Adrenal gland (tissue), 12 donors: ENCODE results near the gene PEPD. TPM values are rescaled to one million over a fixed set of nuclear protein-coding genes. Genes with fewer than 3 reads are reported as not detected.

Source experiments
- DNase-seq, 7 donors: peaks; one replicate each; pipeline ENCODE4 v3.0.0-alpha.2; 2019 to 2020
- H3K27ac ChIP-seq, 5 donors: fragments of 200-600 bp; sonication (generic) in 4 of 5; 1 replicate in 3 of 5; 2 replicates in 2 of 5; pipeline versions ENCODE4 v1.5.1 to v1.8.0; 2016 to 2020; ENCODE audit warnings: mild to moderate bottlenecking in 1 of 5
- H3K27me3 ChIP-seq: fragments of 200-600 bp; 2 replicates; pipeline ENCODE4 v1.8.0; 2021
- H3K36me3 ChIP-seq, 2 donors: fragments of 200-600 bp; replicated peaks in 1 of 2; 1 replicate in 1 of 2; 2 replicates in 1 of 2; pipeline versions ENCODE4 v1.5.1 to v1.8.0; 2018 to 2022
- H3K4me1 ChIP-seq, 2 donors: fragments of 200-600 bp; replicated peaks in 1 of 2; 1 replicate in 1 of 2; 2 replicates in 1 of 2; pipeline versions ENCODE4 v1.5.1 to v1.8.0; 2018 to 2021
- H3K4me3 ChIP-seq, 4 donors: fragments of 200-600 bp; sonication (generic) in 3 of 4; one replicate each; pipeline ENCODE4 v1.5.1; 2016 to 2018
- H3K9me3 ChIP-seq, 3 donors: fragments of 200-600 bp; sonication (generic) in 1 of 3; replicated peaks in 1 of 3; 1 replicate in 2 of 3; 2 replicates in 1 of 3; pipeline versions ENCODE4 v1.5.1 to v1.8.0; 2016 to 2021
- CTCF ChIP-seq, 6 experiments: fragments of 450-650 bp in 4 of 6; fragments of 200-600 bp in 2 of 6; sonication (generic) in 1 of 6; IDR thresholded peaks; 1 replicate in 5 of 6; 2 replicates in 1 of 6; pipeline versions ENCODE4 v1.5.1 to v1.8.0; 2016 to 2021; ENCODE audit warnings: antibody characterized with exemption in 6 of 6, mild to moderate bottlenecking in 2 of 6, moderate library complexity in 1 of 6
- POLR2A ChIP-seq, 2 donors: fragments of 450-650 bp; IDR thresholded peaks; one replicate each; pipeline ENCODE4 v1.6.1; 2017; ENCODE audit warnings: antibody characterized with exemption in 2 of 2, mild to moderate bottlenecking in 2 of 2, moderate library complexity in 1 of 2
- WGBS, 4 donors: extraction: QIAGEN DNeasy Blood & Tissue Kit in 2 of 4; methylation state at CpG; one replicate each; pipeline versions ENCODE4 v1.1.5 to v1.1.7; 2013 to 2017; 5-methylcytosine and 5-hydroxymethylcytosine counted together
- intact Hi-C, 2 donors: fragments of 100-400 bp; cut with DNase I; formaldehyde crosslinking; loops; one replicate each; pipeline versions ENCODE4 v1.14.1 to v1.15.0; 2022 to 2023
- polyA plus RNA-seq, 3 donors: library from polyadenylated mRNA; stranded (reverse); fragments of 200-250 nt in 2 of 3; fragments of 350-450 nt in 1 of 3; fragmentation: Illumina TruSeq in 1 of 3; extraction: RNeasy Lipid Tissue Mini Kit (QIAGEN cat#74804) in 1 of 3; gene quantifications; one replicate each; pipeline ENCODE4 v1.2.3, GENCODE V29; 2013 to 2014
- total RNA-seq, 9 donors: library from RNA; depleted of rRNA in 4 of 9; stranded (reverse); fragments of >200 nt in 4 of 9; fragments of 120-200 nt in 1 of 9; fragmentation: NEBNext Ultra II Directional in 1 of 9; extraction: Animal tissue kit (Norgen Biotek cat#: 25700) in 1 of 9; gene quantifications; one replicate each; pipeline versions ENCODE4 v1.1.0 to v1.2.4, GENCODE V29; 2013 to 2023
- donor health status: healthy with polysubstance abuse.
- donor health status: Bipolar disorder and iron deficiency.
- donor health status: DM: yes; HTN: yes; CAD: no.
- donor health status: DM: no; HTN: no; CAD: no.
- donor health status: DM: no; HTN: no; CAD: no.
- donor health status: DM: yes; HTN: yes; CAD: no.

PEPD gene
- total and polyA plus RNA-seq, 12 donors: 24.4 to 311 (median 116) TPM

GRCh38 chr19:33518541-33518940 is 3.0 kb downstream of the PEPD start:
- no peak overlapping the region for H3K27ac ChIP-seq

GRCh38 chr19:33517922-33518321 is 3.7 kb downstream of the PEPD start:
- no peak overlapping the region for H3K4me3 ChIP-seq
- H3K27me3 ChIP-seq: no peaks in the 10 kb centered on the region
- no peak overlapping the region for H3K27ac ChIP-seq
- no peak for DNase-seq
- no peaks in the 10 kb centered on the region for H3K9me3 ChIP-seq
- no peaks in the 10 kb centered on the region for H3K36me3 ChIP-seq
- intact Hi-C loops: no loop called here
- TF ChIP-seq POLR2A (IDR thresholded peaks at IDR 0.05) (no peak), CTCF (IDR thresholded peaks at IDR 0.05) (no peak)
- WGBS, 4 donors: 80 to 93% (median 89%) methylated on average over 8 to 9 of the region's 9 CpGs
- H3K4me1 ChIP-seq: peaks cover 10 to 14% of the 10 kb centered on the region in 2 donors

More at GRCh38 chr19:33518541-33518940, 3.0 kb downstream of the PEPD start:
- intact Hi-C loops: no loop called here
- WGBS, 4 donors: 71 to 76% (median 75%) methylated on average over 5 of the region's 5 CpGs
- Histone ChIP-seq H3K36me3 (no peaks in the 10 kb centered on the region), H3K27me3 (no peaks in the 10 kb centered on the region), H3K4me1 (peaks cover 10 to 15% of the 10 kb centered on the region in 2 donors), H3K4me3 (no peak overlapping the region), H3K9me3 (no peaks in the 10 kb centered on the region)
- no peak for DNase-seq
- no peak for TF ChIP-seq CTCF (IDR thresholded peaks at IDR 0.05)
- no peak for TF ChIP-seq POLR2A (IDR thresholded peaks at IDR 0.05)

GRCh38 chr19:33515921-33516320 is 5.7 kb downstream of the PEPD start:
- TF ChIP-seq CTCF (IDR thresholded peaks at IDR 0.05) (no peak), POLR2A (IDR thresholded peaks at IDR 0.05) (no peak)
- Histone ChIP-seq H3K36me3 (peaks cover 0 to 7% of the 10 kb centered on the region in 2 donors), H3K27me3 (no peaks in the 10 kb centered on the region), H3K4me1 (peaks cover 4 to 6% of the 10 kb centered on the region in 2 donors), H3K9me3 (no peaks in the 10 kb centered on the region), H3K4me3 (no peak overlapping the region), H3K27ac (no peak overlapping the region)
- DNase-seq: no peak
- intact Hi-C loops: no loop called here
- 58 to 74% (median 71%) methylated on average over 3 to 4 of the region's 4 CpGs for WGBS, 4 donors

GRCh38 chr19:33514885-33515551 is 6.6 kb downstream of the PEPD start:
- intact Hi-C loops: no loop called here
- TF ChIP-seq POLR2A (IDR thresholded peaks at IDR 0.05): no peak
- Histone ChIP-seq H3K4me3 (no peak overlapping the region), H3K36me3 (peaks cover 0 to 7% of the 10 kb centered on the region in 2 donors), H3K4me1 (no peaks in the 10 kb centered on the region), H3K27me3 (no peaks in the 10 kb centered on the region), H3K27ac (no peak overlapping the region), H3K9me3 (no peaks in the 10 kb centered on the region)
- 79 to 86% (median 82%) methylated on average over 10 to 25 of the region's 25 CpGs for WGBS, 4 donors
- peak in 1 of 7 donors; percentile 25 for DNase-seq

- no peak for TF ChIP-seq CTCF (IDR thresholded peaks at IDR 0.05)
- TF ChIP-seq POLR2A (IDR thresholded peaks at IDR 0.05): no peak
- 95 to 97% (median 95%) methylated on average over 9 of the region's 9 CpGs for WGBS, 4 donors
- Histone ChIP-seq H3K4me3 (no peak overlapping the region), H3K27ac (no peak overlapping the region), H3K27me3 (no peaks in the 10 kb centered on the region), H3K4me1 (no peaks in the 10 kb centered on the region), H3K9me3 (no peaks in the 10 kb centered on the region), H3K36me3 (peaks cover 0 to 13% of the 10 kb centered on the region in 2 donors)
- intact Hi-C loops: no loop called here
- DNase-seq: no peak
Observed at GRCh38 chr19:33513424-33513823, 8.2 kb downstream of the PEPD start.
